Osteoblast (primary cell): ENCODE measurements around the gene NAPEPLD. TPM values are rescaled to one million over a fixed set of nuclear protein-coding genes. Genes with fewer than 3 reads are reported as not detected.
"Not testable (repeated sequence)": the region's sequence is repeated elsewhere in the genome, so short reads cannot be mapped to it uniquely, and the experiment has no call there.

Experiments
- DNase-seq: peaks from one replicate; pipeline ENCODE4 v3.0.0; 2011; ENCODE audit warnings: low spot score, mixed read lengths; ENCODE audit not compliant: insufficient read length; ENCODE audit errors: missing footprints
- H2AFZ ChIP-seq: 2 replicates; pipeline ENCODE4 v1.6.0; 2011; ENCODE audit warnings: mild to moderate bottlenecking, low read length
- H3K27ac ChIP-seq: 2 replicates; pipeline ENCODE4 v1.5.1; 2011; ENCODE audit warnings: mild to moderate bottlenecking, low read depth, low read length, moderate library complexity
- H3K27me3 ChIP-seq: 2 replicates; pipeline ENCODE4 v1.6.0; 2012; ENCODE audit warnings: mild to moderate bottlenecking, control low read depth, inconsistent platforms, low read length, moderate library complexity; ENCODE audit not compliant: insufficient read depth
- H3K36me3 ChIP-seq: 2 replicates; pipeline ENCODE4 v1.5.1; 2011; ENCODE audit warnings: mild to moderate bottlenecking, low read length, control low read depth, moderate library complexity; ENCODE audit not compliant: insufficient read depth
- H3K4me1 ChIP-seq: 2 replicates; pipeline ENCODE4 v1.5.1; 2011; ENCODE audit warnings: mild to moderate bottlenecking, low read length, control low read depth, moderate library complexity; ENCODE audit not compliant: insufficient read depth
- H3K4me2 ChIP-seq: 2 replicates; pipeline ENCODE4 v1.6.0; 2011; ENCODE audit warnings: mild to moderate bottlenecking, low read length; ENCODE audit not compliant: insufficient read depth
- H3K4me3 ChIP-seq: fragments of 200-600 bp; sonication (generic); 3 replicates; pipeline ENCODE4 v1.5.1; 2012; ENCODE audit warnings: mild to moderate bottlenecking, low read length, inconsistent platforms; ENCODE audit not compliant: insufficient read depth
- H3K79me2 ChIP-seq: 2 replicates; pipeline ENCODE4 v1.6.0; 2012; ENCODE audit warnings: mild to moderate bottlenecking, low read length, control low read depth, inconsistent platforms; ENCODE audit not compliant: insufficient read depth
- H3K9me3 ChIP-seq: 2 replicates; pipeline ENCODE4 v1.5.1; 2011; ENCODE audit warnings: low read depth, low read length, control low read depth
- H4K20me1 ChIP-seq: 2 replicates; pipeline ENCODE4 v1.6.0; 2012; ENCODE audit warnings: mild to moderate bottlenecking, low read length, control low read depth; ENCODE audit not compliant: insufficient read depth
- total RNA-seq: library from RNA; depleted of rRNA; stranded (reverse); fragments of >200 nt; gene quantifications from 2 replicates; pipeline ENCODE4 v1.2.3, GENCODE V29; 2012
- TF ChIP-seq, protein P1 (sequence below): IDR thresholded peaks from 2 replicates; pipeline ENCODE4 v1.5.1; 2011; ENCODE audit warnings: mild to moderate bottlenecking, low read depth, low read length, moderate library complexity; ENCODE audit errors: extremely low read depth

Gene NAPEPLD
- total RNA-seq, 1 donor, result 10.1 TPM

DNA sequence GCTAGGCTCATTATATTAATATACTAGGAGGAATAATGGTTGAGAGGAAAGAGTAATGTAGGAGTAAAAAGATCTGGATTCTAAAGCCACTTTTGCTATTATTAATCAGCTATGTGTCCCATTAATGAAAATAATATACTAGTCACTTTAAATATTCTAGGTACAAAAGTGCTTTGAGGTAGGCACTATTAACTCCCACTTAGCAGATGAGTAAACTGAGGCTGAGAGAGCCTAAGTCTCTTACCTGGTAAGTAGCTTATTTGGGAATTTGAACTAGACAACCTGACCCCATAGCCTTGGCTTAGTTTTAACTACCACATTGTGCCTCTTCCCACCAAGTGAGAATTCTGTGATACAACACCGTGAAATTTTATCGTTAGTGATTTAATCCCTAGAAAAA, 68.0 kb downstream of the NAPEPLD start:
- no peak overlapping the region for H3K4me2 ChIP-seq
- H3K27me3 ChIP-seq, result no peaks in the 10 kb centered on the region
- no peak overlapping the region for H3K4me3 ChIP-seq
- no peak for DNase-seq
- peaks cover 64% of the 10 kb centered on the region for H3K79me2 ChIP-seq
- peaks cover 5% of the 10 kb centered on the region for H3K4me1 ChIP-seq
- peaks cover 8% of the 10 kb centered on the region for H4K20me1 ChIP-seq
- H3K9me3 ChIP-seq, result no peaks in the 10 kb centered on the region
- H3K27ac ChIP-seq, result no peak overlapping the region
- TF ChIP-seq, protein P1, sequence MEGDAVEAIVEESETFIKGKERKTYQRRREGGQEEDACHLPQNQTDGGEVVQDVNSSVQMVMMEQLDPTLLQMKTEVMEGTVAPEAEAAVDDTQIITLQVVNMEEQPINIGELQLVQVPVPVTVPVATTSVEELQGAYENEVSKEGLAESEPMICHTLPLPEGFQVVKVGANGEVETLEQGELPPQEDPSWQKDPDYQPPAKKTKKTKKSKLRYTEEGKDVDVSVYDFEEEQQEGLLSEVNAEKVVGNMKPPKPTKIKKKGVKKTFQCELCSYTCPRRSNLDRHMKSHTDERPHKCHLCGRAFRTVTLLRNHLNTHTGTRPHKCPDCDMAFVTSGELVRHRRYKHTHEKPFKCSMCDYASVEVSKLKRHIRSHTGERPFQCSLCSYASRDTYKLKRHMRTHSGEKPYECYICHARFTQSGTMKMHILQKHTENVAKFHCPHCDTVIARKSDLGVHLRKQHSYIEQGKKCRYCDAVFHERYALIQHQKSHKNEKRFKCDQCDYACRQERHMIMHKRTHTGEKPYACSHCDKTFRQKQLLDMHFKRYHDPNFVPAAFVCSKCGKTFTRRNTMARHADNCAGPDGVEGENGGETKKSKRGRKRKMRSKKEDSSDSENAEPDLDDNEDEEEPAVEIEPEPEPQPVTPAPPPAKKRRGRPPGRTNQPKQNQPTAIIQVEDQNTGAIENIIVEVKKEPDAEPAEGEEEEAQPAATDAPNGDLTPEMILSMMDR, result no peak
- H3K36me3 ChIP-seq, result peaks cover 24% of the 10 kb centered on the region
- H2AFZ ChIP-seq, result no peak overlapping the region

DNA sequence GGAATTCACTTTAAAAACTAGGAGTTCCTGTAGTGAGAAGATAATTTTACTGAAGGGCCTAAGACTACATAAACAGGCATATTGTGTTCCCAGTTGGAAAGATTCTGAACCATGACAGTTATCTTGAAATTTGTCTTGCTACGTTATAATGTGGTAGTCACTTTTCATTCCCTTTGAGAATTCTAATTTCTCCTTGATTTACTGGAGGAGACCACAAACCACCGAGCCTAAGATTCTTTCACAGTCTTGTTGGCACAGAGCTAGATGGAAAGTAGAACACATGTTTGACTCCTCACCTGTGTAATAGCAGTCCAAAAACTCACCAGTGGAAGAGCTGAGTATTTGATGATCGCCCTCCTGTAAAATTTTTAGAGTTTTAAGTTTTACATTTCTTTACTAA, 69.1 kb downstream of the NAPEPLD start:
- H3K9me3 ChIP-seq, result no peaks in the 10 kb centered on the region
- DNase-seq, result no peak
- H3K36me3 ChIP-seq, result peaks cover 19% of the 10 kb centered on the region
- H3K27me3 ChIP-seq, result no peaks in the 10 kb centered on the region
- peaks cover 69% of the 10 kb centered on the region for H3K79me2 ChIP-seq
- no peak overlapping the region for H2AFZ ChIP-seq
- H3K4me2 ChIP-seq, result no peak overlapping the region
- H4K20me1 ChIP-seq, result peaks cover 9% of the 10 kb centered on the region
- H3K27ac ChIP-seq, result no peak overlapping the region
- no peak overlapping the region for H3K4me3 ChIP-seq
- peaks cover 7% of the 10 kb centered on the region for H3K4me1 ChIP-seq
- TF ChIP-seq, protein P1, result no peak

DNA sequence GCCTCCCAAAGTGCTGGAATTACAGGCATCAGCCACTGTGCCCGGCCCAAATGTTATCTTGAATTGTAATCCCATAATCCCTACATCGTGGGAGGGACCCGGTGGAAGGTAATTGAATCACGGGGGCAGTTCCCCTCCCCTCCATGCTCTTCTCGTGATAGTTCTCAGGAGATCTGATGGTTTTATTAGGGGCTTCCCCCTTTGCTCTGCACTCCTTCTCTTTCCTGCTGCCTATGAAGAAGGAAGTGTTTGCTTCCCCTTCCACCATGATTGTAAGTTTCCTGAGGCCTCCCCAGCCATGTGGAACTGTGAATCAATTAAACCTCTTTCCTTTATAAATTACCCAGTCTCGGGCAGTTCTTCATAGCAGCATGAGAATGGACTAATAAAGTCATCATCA, 70.7 kb downstream of the NAPEPLD start:
- Histone ChIP-seq H3K79me2 (peaks cover 69% of the 10 kb centered on the region), H3K4me1 (peaks cover 13% of the 10 kb centered on the region)
- DNase-seq, H3K4me2 ChIP-seq, H3K4me3 ChIP-seq, H3K27me3 ChIP-seq, H4K20me1 ChIP-seq, H3K27ac ChIP-seq, H2AFZ ChIP-seq, H3K36me3 ChIP-seq, H3K9me3 ChIP-seq: not testable (repeated sequence)

DNA sequence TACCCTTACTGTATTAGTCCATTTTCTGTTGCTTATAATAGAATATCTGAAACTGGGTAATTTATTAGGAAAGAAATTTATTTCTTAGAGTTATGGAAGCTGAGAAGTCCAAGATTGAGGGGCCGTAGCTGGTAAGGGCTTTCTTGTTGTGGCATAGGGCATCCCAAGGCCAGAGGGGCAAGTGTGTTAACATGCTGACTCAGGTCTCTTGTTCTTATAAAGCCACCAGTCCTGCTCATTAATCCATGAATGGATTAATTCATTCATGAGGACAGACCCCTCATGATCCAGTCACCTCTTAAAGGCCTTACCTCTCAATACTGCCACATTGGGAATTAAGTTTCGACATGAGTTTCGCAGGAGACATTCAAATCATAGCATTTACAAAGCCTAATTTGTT, 71.6 kb downstream of the NAPEPLD start:
- Histone ChIP-seq H3K9me3 (no peaks in the 10 kb centered on the region), H3K4me1 (peaks cover 14% of the 10 kb centered on the region), H3K4me2 (no peak overlapping the region), H3K36me3 (no peaks in the 10 kb centered on the region), H4K20me1 (peaks cover 9% of the 10 kb centered on the region), H3K4me3 (no peak overlapping the region), H3K27ac (no peak overlapping the region), H2AFZ (no peak overlapping the region), H3K79me2 (peaks cover 62% of the 10 kb centered on the region), H3K27me3 (no peaks in the 10 kb centered on the region)
- TF ChIP-seq, protein P1, result no peak
- DNase-seq, result no peak

DNA sequence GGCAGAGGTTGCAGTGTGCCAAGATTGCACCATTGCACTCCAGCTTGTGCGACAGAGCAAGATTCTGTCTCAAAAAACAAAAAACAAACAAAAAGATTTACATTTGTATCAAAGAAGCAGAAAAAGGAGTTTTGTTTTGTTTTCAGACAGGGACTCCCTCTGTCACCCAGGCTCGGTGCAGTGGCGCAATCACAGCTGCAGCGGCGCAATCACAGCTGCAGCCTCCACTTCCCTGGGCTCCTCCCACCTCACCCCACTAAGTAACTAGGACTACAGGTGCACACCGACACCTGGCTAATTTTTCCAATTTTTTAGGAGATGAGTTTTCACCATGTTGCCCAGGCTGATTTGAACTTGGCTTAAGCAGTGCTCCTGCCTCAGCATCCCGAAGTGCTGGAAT, 72.1 kb downstream of the NAPEPLD start:
- Histone ChIP-seq H3K27me3 (no peaks in the 10 kb centered on the region), H3K4me1 (peaks cover 14% of the 10 kb centered on the region), H3K79me2 (peaks cover 58% of the 10 kb centered on the region), H2AFZ (no peak overlapping the region), H3K36me3 (no peaks in the 10 kb centered on the region), H4K20me1 (peaks cover 9% of the 10 kb centered on the region), H3K4me3 (no peak overlapping the region), H3K4me2 (no peak overlapping the region), H3K9me3 (no peaks in the 10 kb centered on the region), H3K27ac (no peak overlapping the region)
- TF ChIP-seq, protein P1, result no peak
- DNase-seq, result no peak
